Measurements from ENCODE around the gene PLXNC1. TPM values are rescaled to one million over a fixed set of nuclear protein-coding genes. Genes with fewer than 3 reads are reported as not detected.
"Not testable (repeated sequence)": the region's sequence is repeated elsewhere in the genome, so short reads cannot be mapped to it uniquely, and the experiment has no call there.

Gene PLXNC1
- total and polyA plus RNA-seq, 9 donors = 8.2 to 33.7 (median 17.5) TPM

DNA sequence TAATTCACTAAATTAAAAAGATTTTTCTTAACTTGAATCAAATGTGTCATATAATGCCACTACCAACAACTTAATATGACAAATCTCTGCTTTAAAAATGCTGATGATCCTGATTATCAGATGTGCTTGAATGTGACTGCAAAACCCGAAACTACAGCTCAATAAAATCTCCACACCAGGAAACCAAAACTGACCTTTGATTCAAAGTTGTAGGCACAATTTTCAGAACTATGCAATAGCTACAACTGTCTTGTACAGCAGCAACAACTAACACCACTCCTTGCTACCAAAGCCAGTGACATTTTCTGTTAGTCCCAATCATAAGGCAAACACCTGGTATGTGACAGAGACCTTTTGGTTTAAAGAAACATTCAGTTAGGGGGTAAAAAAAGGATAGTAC, 164.0 kb downstream of the PLXNC1 start:
- no peak overlapping the region for H3K27ac ChIP-seq
- no peaks in the 10 kb centered on the region for H3K27me3 ChIP-seq
- intact Hi-C loops (cut with DNase I) = loop anchor here in 1 of 4 donors (1.0 kb wide), 1 partner anchor 40 kb away; no protein-coding TSS in a partner anchor
- no peak for DNase-seq
- H3K4me1 ChIP-seq (ENCODE audit: insufficient read depth) = no peaks in the 10 kb centered on the region
- H3K9me3 ChIP-seq = no peaks in the 10 kb centered on the region
- WGBS, 3 donors = 97 to 99% (median 97%) methylated on average over 1 of the region's 1 CpG
- TF ChIP-seq, protein P1, sequence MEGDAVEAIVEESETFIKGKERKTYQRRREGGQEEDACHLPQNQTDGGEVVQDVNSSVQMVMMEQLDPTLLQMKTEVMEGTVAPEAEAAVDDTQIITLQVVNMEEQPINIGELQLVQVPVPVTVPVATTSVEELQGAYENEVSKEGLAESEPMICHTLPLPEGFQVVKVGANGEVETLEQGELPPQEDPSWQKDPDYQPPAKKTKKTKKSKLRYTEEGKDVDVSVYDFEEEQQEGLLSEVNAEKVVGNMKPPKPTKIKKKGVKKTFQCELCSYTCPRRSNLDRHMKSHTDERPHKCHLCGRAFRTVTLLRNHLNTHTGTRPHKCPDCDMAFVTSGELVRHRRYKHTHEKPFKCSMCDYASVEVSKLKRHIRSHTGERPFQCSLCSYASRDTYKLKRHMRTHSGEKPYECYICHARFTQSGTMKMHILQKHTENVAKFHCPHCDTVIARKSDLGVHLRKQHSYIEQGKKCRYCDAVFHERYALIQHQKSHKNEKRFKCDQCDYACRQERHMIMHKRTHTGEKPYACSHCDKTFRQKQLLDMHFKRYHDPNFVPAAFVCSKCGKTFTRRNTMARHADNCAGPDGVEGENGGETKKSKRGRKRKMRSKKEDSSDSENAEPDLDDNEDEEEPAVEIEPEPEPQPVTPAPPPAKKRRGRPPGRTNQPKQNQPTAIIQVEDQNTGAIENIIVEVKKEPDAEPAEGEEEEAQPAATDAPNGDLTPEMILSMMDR (IDR thresholded peaks at IDR 0.05) = no peak
- no peak for TF ChIP-seq POLR2A (IDR thresholded peaks at IDR 0.05)
- no peak for TF ChIP-seq EP300 (IDR thresholded peaks at IDR 0.05)
- H3K4me3 ChIP-seq = no peak overlapping the region
- no peaks in the 10 kb centered on the region for H3K36me3 ChIP-seq

DNA sequence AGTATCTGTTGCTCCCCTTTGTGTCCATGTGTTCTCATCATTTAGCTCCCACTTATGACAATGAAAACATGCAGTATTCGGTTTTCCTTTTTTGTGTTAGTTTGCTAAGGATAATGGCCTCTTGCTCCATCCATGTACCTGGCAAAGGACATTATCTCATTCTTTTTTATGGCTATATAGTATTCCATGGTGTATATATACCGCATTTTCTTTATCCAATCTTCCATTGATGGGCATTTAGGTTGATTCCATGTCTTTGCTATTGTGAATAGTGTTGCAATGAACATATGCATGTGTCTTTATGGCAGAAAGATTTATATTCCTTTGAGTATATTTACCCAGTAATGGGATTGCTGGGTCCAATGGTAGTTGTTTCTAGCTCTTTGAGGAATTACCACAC, 168.2 kb downstream of the PLXNC1 start:
- H3K27ac ChIP-seq; DNase-seq; H3K4me3 ChIP-seq; intact Hi-C loops (cut with DNase I); H3K4me1 ChIP-seq (ENCODE audit: insufficient read depth); H3K36me3 ChIP-seq; H3K27me3 ChIP-seq; H3K9me3 ChIP-seq: not testable (repeated sequence)
- 96% methylated on average over 2 of the region's 2 CpGs for WGBS, 3 donors

DNA sequence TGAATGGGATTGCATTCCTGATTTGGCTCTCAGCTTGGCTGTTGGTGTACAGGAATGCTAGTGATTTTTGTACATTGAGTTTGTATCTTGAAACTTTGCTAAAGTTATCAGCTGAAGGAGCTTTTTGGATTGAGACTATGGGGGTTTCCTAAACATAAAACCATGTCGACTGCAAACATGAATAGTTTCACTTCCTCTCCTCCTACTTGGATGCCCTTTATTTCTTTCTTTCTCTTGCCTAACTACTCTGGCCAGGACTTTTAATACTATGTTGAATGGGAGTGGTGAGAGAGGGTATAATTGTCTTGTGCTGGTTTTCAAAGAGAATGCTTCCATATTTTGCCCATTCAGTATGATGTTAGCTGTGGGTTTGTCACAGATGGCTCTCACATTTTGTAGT, 169.8 kb downstream of the PLXNC1 start:
- Histone ChIP-seq H3K4me3 (no peak overlapping the region), H3K9me3 (no peaks in the 10 kb centered on the region), H3K4me1 (ENCODE audit: insufficient read depth) (no peaks in the 10 kb centered on the region), H3K36me3 (no peaks in the 10 kb centered on the region), H3K27me3 (no peaks in the 10 kb centered on the region), H3K27ac (no peak overlapping the region)
- DNase-seq = no peak
- intact Hi-C loops (cut with DNase I) = no loop called here
- TF ChIP-seq POLR2A (IDR thresholded peaks at IDR 0.05) = no peak
- TF ChIP-seq, protein P1 (IDR thresholded peaks at IDR 0.05) = no peak
- TF ChIP-seq EP300 (IDR thresholded peaks at IDR 0.05) = no peak
- WGBS, 3 donors = 50 to 59% (median 53%) methylated on average over 1 of the region's 1 CpG

DNA sequence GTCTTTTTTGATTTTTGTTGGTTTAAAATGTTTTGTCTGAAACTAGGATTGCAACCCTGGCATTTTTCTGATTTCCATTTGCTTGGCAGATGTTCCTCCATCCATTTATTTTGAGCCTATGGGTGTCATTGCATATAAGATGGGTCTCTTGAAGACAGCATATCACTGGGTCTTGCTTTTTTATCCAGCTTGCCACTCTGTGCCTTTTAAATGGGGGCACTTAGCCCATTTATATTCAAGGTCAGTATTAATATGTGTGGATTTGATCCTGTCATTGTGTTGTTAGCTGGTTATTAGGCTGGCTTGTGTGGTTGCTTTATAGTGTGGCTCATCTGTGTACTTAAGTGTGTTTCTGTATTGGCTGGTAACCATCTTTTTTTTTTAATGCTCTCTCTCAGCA, 171.7 kb downstream of the PLXNC1 start:
- Histone ChIP-seq H3K36me3 (no peaks in the 10 kb centered on the region), H3K9me3 (no peaks in the 10 kb centered on the region), H3K4me3 (no peak overlapping the region), H3K4me1 (ENCODE audit: insufficient read depth) (no peaks in the 10 kb centered on the region), H3K27me3 (no peaks in the 10 kb centered on the region), H3K27ac (no peak overlapping the region)
- intact Hi-C loops (cut with DNase I) = no loop called here
- DNase-seq = no peak
- no peak for TF ChIP-seq POLR2A (IDR thresholded peaks at IDR 0.05)
- TF ChIP-seq EP300 (IDR thresholded peaks at IDR 0.05) = no peak
- TF ChIP-seq, protein P1 (IDR thresholded peaks at IDR 0.05) = no peak

DNA sequence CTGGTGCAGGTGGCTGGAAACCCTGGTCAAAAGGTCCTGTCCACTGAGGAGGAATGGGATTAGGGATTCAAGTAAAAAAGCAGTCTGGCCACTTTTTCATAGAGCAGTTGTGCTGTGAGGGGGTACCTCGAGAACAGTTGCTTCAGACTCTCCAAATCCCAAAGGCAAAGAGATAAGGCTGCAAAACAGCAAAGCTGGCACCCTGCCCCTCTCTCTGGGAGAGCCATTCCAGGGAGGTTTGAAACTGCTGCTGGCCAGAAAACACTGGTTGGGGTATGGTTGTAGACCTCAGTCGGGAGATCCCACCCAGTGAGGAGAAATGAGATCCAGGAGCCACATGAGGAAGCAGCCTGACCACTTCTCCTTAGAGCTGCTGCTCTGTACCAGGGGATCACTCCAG, 174.0 kb downstream of the PLXNC1 start:
- TF ChIP-seq POLR2A (IDR thresholded peaks at IDR 0.05) (no peak), EP300 (IDR thresholded peaks at IDR 0.05) (no peak)
- TF ChIP-seq, protein P1 (IDR thresholded peaks at IDR 0.05) = no peak
- Histone ChIP-seq H3K27ac (no peak overlapping the region), H3K36me3 (no peaks in the 10 kb centered on the region), H3K27me3 (no peaks in the 10 kb centered on the region), H3K4me3 (no peak overlapping the region), H3K9me3 (no peaks in the 10 kb centered on the region), H3K4me1 (ENCODE audit: insufficient read depth) (no peaks in the 10 kb centered on the region)
- WGBS, 3 donors = 49 to 77% (median 57%) methylated on average over 2 of the region's 2 CpGs
- intact Hi-C loops (cut with DNase I) = no loop called here
- DNase-seq = peak in 2 of 5 donors; percentile 12 to 47
